Measurements from ENCODE around the gene HES3. TPM values are rescaled to one million over a fixed set of nuclear protein-coding genes. Genes with fewer than 3 reads are reported as not detected.

The HES3 gene
- total RNA-seq, 1 experiment from 2014 or later = not detected

DNA sequence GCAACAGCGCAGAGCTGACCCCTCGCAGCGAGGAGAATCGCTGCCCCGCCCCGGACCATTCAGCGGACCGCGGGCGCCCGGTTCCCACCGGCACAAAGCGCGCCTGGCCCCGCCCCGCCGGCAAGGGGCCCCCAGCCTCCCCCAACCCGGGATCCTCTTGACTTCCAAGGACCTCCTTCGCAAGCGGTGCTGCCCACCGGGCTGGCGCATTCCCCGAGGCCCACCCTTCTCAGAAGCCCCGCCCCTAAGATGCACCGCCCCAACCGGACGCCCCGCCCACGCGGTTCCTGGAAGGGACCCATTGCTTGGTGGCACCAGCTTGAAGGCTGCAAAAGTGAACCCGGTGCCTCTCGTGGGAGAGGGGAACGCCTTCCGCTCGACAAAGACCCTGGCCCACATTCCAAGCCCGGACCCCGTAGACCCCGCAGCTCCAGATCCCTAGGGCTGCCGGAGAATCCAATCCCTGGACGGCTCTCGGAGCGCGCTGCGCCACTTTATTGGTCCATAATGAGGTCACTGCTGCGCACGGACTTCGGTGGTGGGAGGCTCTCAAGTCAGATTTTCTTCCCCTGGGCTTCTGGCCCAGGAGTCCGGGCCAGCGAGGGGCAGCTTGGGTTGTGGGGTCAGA is 2.0 kb downstream of the HES3 start:
- intact Hi-C loops (cut with micrococcal nuclease) = loop anchor here (1.0 to 5.0 kb wide), 8 partner anchors 41 to 961 kb away; no protein-coding TSS in a partner anchor
- Histone ChIP-seq H3K27ac (ENCODE audit: low read depth, low read length) (no peak overlapping the region), H3K9me3 (ENCODE audit: control insufficient read depth in 1 of 2, insufficient read depth in 1 of 2, low read depth in 1 of 2, low read length in 2 of 2) (no peaks in the 10 kb centered on the region), H3K4me3 (replicated peaks in 1 of 2; ENCODE audit: low read depth in 1 of 2, low read length in 2 of 2) (peak overlapping the region; percentile 45 to 55), H4K20me1 (ENCODE audit: insufficient read depth) (no peaks in the 10 kb centered on the region), H3K36me3 (ENCODE audit: control insufficient read depth in 1 of 2, insufficient read depth in 2 of 2, low read length in 2 of 2) (no peaks in the 10 kb centered on the region), H3K4me1 (ENCODE audit: control insufficient read depth in 1 of 2, insufficient read depth in 2 of 2, low read length in 2 of 2) (peaks cover 19 to 51% of the 10 kb centered on the region in 2 experiments; a peak in 3 of 4 replicates), H3K9me2 (ENCODE audit: insufficient read depth) (no peaks in the 10 kb centered on the region), H2AFZ (ENCODE audit: low read depth, low read length, poor library complexity, severe bottlenecking) (peak overlapping the region; percentile 45), H3K79me2 (ENCODE audit: insufficient read depth, low read length) (no peaks in the 10 kb centered on the region), H3K4me2 (ENCODE audit: low read length) (peak overlapping the region; percentile 90), H3K9ac (ENCODE audit: low read length) (no peak overlapping the region), H3K27me3 (ENCODE audit: insufficient read depth, low read length) (no peaks in the 10 kb centered on the region)
- RAD21 ChIA-PET (ENCODE audit: low non-redundant PET in 1 of 2, low total read pairs in 2 of 2, uncharacterized antibody in 2 of 2, unreplicated experiment in 2 of 2) = interaction anchor here (0.6 to 2.8 kb wide), 10 partner anchors 98 to 232 kb away, joined by 3 to 10 read pairs (median 5); partner anchors contain the start of gene ACOT7 (in 1 of the 2)
- POLR2A ChIA-PET = no interaction called here
- DNase-seq (ENCODE audit: low read depth, low spot score) (no peak), ATAC-seq (peak; percentile 41)
- CTCF ChIA-PET = interaction anchor here (0.7 to 5.0 kb wide), 22 partner anchors 9 to 211 kb away, joined by 3 to 39 read pairs (median 5); partner anchors contain the start of genes HES2, ICMT and RNF207
- no TSS peak for BruUV-seq (replicated peaks)
- TF ChIP-seq EGR1 (IDR thresholded peaks at IDR 0.05; ENCODE audit: low read depth) (no peak; the same call in none of the 2 replicates), SRF (IDR thresholded peaks at IDR 0.05; ENCODE audit: low read depth) (no peak), ZNF274 (IDR thresholded peaks at IDR 0.05; ENCODE audit: low read depth, low read length) (no peak), SIN3A (IDR thresholded peaks at IDR 0.05; ENCODE audit: low read depth) (no peak), EZH2phosphoT487 (IDR thresholded peaks at IDR 0.05; ENCODE audit: borderline replicate concordance) (no peak), SP1 (IDR thresholded peaks at IDR 0.05; ENCODE audit: low read depth) (no peak), TCF7L2 (IDR thresholded peaks at IDR 0.05; ENCODE audit: borderline replicate concordance, extremely low read depth, insufficient read depth, insufficient read length) (no peak), CEBPB (IDR thresholded peaks at IDR 0.05; ENCODE audit: low read depth) (no peak), POLR2AphosphoS5 (IDR thresholded peaks at IDR 0.05; ENCODE audit: low read depth, low read length) (no peak), ELF1 (IDR thresholded peaks at IDR 0.05; ENCODE audit: borderline replicate concordance, low read depth) (no peak), JUND (IDR thresholded peaks at IDR 0.05) (no peak), POLR2A (IDR thresholded peaks at IDR 0.05; ENCODE audit: borderline replicate concordance, extremely low read depth, insufficient read depth, insufficient read length) (no peak), YY1 (IDR thresholded peaks at IDR 0.05; ENCODE audit: extremely low read depth, insufficient replicate concordance, low read depth, low read length) (no peak)
- TF ChIP-seq, protein P1, sequence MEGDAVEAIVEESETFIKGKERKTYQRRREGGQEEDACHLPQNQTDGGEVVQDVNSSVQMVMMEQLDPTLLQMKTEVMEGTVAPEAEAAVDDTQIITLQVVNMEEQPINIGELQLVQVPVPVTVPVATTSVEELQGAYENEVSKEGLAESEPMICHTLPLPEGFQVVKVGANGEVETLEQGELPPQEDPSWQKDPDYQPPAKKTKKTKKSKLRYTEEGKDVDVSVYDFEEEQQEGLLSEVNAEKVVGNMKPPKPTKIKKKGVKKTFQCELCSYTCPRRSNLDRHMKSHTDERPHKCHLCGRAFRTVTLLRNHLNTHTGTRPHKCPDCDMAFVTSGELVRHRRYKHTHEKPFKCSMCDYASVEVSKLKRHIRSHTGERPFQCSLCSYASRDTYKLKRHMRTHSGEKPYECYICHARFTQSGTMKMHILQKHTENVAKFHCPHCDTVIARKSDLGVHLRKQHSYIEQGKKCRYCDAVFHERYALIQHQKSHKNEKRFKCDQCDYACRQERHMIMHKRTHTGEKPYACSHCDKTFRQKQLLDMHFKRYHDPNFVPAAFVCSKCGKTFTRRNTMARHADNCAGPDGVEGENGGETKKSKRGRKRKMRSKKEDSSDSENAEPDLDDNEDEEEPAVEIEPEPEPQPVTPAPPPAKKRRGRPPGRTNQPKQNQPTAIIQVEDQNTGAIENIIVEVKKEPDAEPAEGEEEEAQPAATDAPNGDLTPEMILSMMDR (IDR thresholded peaks at IDR 0.05 in 2 of 3, conservative IDR thresholded peaks at IDR 0.05 in 1 of 3; ENCODE audit: borderline replicate concordance in 1 of 3, insufficient read depth in 1 of 3, low read depth in 2 of 3, low read length in 2 of 3) = no peak
- TF ChIP-seq, protein P2, sequence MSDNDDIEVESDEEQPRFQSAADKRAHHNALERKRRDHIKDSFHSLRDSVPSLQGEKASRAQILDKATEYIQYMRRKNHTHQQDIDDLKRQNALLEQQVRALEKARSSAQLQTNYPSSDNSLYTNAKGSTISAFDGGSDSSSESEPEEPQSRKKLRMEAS (IDR thresholded peaks at IDR 0.05) = no peak
- TF ChIP-seq, protein P3, sequence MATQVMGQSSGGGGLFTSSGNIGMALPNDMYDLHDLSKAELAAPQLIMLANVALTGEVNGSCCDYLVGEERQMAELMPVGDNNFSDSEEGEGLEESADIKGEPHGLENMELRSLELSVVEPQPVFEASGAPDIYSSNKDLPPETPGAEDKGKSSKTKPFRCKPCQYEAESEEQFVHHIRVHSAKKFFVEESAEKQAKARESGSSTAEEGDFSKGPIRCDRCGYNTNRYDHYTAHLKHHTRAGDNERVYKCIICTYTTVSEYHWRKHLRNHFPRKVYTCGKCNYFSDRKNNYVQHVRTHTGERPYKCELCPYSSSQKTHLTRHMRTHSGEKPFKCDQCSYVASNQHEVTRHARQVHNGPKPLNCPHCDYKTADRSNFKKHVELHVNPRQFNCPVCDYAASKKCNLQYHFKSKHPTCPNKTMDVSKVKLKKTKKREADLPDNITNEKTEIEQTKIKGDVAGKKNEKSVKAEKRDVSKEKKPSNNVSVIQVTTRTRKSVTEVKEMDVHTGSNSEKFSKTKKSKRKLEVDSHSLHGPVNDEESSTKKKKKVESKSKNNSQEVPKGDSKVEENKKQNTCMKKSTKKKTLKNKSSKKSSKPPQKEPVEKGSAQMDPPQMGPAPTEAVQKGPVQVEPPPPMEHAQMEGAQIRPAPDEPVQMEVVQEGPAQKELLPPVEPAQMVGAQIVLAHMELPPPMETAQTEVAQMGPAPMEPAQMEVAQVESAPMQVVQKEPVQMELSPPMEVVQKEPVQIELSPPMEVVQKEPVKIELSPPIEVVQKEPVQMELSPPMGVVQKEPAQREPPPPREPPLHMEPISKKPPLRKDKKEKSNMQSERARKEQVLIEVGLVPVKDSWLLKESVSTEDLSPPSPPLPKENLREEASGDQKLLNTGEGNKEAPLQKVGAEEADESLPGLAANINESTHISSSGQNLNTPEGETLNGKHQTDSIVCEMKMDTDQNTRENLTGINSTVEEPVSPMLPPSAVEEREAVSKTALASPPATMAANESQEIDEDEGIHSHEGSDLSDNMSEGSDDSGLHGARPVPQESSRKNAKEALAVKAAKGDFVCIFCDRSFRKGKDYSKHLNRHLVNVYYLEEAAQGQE (IDR thresholded peaks at IDR 0.05; ENCODE audit: low read depth) = no peak
- TF ChIP-seq, protein P4, sequence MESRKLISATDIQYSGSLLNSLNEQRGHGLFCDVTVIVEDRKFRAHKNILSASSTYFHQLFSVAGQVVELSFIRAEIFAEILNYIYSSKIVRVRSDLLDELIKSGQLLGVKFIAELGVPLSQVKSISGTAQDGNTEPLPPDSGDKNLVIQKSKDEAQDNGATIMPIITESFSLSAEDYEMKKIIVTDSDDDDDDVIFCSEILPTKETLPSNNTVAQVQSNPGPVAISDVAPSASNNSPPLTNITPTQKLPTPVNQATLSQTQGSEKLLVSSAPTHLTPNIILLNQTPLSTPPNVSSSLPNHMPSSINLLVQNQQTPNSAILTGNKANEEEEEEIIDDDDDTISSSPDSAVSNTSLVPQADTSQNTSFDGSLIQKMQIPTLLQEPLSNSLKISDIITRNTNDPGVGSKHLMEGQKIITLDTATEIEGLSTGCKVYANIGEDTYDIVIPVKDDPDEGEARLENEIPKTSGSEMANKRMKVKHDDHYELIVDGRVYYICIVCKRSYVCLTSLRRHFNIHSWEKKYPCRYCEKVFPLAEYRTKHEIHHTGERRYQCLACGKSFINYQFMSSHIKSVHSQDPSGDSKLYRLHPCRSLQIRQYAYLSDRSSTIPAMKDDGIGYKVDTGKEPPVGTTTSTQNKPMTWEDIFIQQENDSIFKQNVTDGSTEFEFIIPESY (IDR thresholded peaks at IDR 0.05; ENCODE audit: extremely low read depth, insufficient replicate concordance, low read length) = no peak
- TF ChIP-seq, protein P5, sequence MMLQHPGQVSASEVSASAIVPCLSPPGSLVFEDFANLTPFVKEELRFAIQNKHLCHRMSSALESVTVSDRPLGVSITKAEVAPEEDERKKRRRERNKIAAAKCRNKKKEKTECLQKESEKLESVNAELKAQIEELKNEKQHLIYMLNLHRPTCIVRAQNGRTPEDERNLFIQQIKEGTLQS (IDR thresholded peaks at IDR 0.05) = no peak
